Stomach smooth muscle (tissue), 2 donors: ENCODE results near the gene CACNB2.

ENCODE experiments used
- H3K27ac ChIP-seq: one replicate; pipeline ENCODE4 v1.7.0; 2013; ENCODE audit warnings: mild to moderate bottlenecking, low read length, inconsistent platforms
- H3K27me3 ChIP-seq, 2 donors: one replicate each; pipeline ENCODE4 v1.7.0; 2013; ENCODE audit warnings: low read length in 2 of 2; ENCODE audit not compliant: insufficient read depth in 2 of 2, control insufficient read depth in 1 of 2
- H3K36me3 ChIP-seq, 2 donors: one replicate each; pipeline ENCODE4 v1.7.0; 2013; ENCODE audit warnings: low read length in 2 of 2; ENCODE audit not compliant: control insufficient read depth in 2 of 2, insufficient read depth in 2 of 2
- H3K4me1 ChIP-seq: one replicate; pipeline ENCODE4 v1.7.0; 2013; ENCODE audit warnings: low read length; ENCODE audit not compliant: control insufficient read depth, insufficient read depth
- H3K4me3 ChIP-seq, 2 donors: one replicate each; pipeline ENCODE4 v1.7.0; 2013; ENCODE audit warnings: low read length in 2 of 2
- H3K9ac ChIP-seq, 2 donors: one replicate each; pipeline ENCODE4 v1.7.0; 2013; ENCODE audit warnings: low read length in 2 of 2, mild to moderate bottlenecking in 1 of 2
- H3K9me3 ChIP-seq, 2 donors: one replicate each; pipeline ENCODE4 v1.7.0; 2013; ENCODE audit warnings: low read length in 2 of 2; ENCODE audit not compliant: control insufficient read depth in 2 of 2
- donor health status: healthy.
- donor health status: Pancreatic carcinoma.

Gene CACNB2

DNA sequence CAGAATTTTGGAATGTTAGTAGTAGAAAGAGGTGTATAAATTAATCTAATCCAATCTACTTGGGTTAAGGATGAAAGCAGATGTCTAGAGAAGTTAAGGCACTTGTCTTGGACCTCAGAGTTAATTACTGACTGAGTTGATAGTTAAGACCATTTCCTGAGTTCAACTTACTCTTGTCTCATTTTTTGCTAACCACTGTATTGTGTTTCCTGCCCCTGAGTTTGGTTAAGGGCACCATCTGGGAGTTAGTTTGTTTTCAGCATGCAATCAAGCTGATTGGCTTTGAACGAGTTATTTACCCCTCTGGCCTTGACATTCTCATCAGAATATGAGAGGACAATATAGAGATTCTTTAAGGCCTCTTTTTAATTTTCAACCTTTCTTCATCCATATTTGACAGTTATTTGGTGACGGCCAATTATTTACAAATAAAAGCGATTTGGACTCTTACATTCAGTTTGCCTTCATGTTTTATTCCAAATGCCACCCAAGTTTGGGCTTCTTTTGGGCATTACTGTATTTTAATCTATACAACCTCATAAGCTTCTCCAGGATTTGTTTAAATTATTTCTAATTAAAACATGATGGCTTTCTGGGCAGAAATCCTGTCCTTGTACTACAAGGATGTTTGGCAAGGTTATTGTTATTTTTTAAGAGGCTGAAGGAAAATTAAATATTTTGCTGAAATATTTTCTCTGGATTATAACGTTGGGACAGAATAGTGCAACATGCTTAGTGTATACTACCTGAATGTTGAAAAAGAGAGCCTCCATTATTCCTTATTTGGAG lies 225.0 kb downstream of the CACNB2 start:
- peaks cover 2% of the 10 kb centered on the region for H3K4me1 ChIP-seq
- H3K36me3 ChIP-seq = no peaks in the 10 kb centered on the region
- no peaks in the 10 kb centered on the region for H3K9me3 ChIP-seq
- H3K4me3 ChIP-seq = no peak overlapping the region
- H3K9ac ChIP-seq = no peak overlapping the region
- H3K27ac ChIP-seq = no peak overlapping the region
- H3K27me3 ChIP-seq = no peaks in the 10 kb centered on the region

- no peak overlapping the region for H3K27ac ChIP-seq
- H3K27me3 ChIP-seq = no peaks in the 10 kb centered on the region
- no peak overlapping the region for H3K9ac ChIP-seq
- H3K9me3 ChIP-seq = no peaks in the 10 kb centered on the region
- H3K4me3 ChIP-seq = no peak overlapping the region
- no peaks in the 10 kb centered on the region for H3K36me3 ChIP-seq
- peaks cover 2% of the 10 kb centered on the region for H3K4me1 ChIP-seq
These were observed 227.6 kb downstream of the CACNB2 start for GRCh38 chr10:18367840-18368239.

DNA sequence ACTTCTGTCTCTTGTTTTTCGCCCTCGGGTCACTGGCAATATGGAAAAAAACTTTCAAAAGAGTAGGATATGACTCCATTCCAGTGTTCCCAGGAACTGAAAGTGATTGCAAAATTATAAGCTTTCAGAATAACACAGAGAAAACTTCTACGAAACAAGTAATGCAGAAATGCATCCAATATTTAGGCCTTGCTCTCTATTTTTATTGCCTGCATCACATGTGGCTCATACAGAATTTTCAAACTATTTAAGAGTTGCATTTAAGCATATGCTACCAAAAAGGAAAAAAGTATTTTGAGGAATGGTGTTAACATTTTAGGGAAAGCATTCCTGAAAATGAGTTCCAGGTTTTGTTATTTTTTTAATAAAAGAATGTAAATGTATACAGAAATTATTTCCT lies 228.0 kb downstream of the CACNB2 start:
- no peaks in the 10 kb centered on the region for H3K27me3 ChIP-seq
- no peak overlapping the region for H3K9ac ChIP-seq
- no peaks in the 10 kb centered on the region for H3K9me3 ChIP-seq
- no peaks in the 10 kb centered on the region for H3K36me3 ChIP-seq
- H3K4me1 ChIP-seq = peaks cover 2% of the 10 kb centered on the region
- no peak overlapping the region for H3K27ac ChIP-seq
- H3K4me3 ChIP-seq = no peak overlapping the region

GRCh38 chr10:18368682-18369081 lies 228.5 kb downstream of the CACNB2 start:
- H3K4me3 ChIP-seq = no peak overlapping the region
- peaks cover 2% of the 10 kb centered on the region for H3K4me1 ChIP-seq
- H3K36me3 ChIP-seq = no peaks in the 10 kb centered on the region
- no peak overlapping the region for H3K9ac ChIP-seq
- no peaks in the 10 kb centered on the region for H3K27me3 ChIP-seq
- H3K27ac ChIP-seq = no peak overlapping the region
- no peaks in the 10 kb centered on the region for H3K9me3 ChIP-seq

DNA sequence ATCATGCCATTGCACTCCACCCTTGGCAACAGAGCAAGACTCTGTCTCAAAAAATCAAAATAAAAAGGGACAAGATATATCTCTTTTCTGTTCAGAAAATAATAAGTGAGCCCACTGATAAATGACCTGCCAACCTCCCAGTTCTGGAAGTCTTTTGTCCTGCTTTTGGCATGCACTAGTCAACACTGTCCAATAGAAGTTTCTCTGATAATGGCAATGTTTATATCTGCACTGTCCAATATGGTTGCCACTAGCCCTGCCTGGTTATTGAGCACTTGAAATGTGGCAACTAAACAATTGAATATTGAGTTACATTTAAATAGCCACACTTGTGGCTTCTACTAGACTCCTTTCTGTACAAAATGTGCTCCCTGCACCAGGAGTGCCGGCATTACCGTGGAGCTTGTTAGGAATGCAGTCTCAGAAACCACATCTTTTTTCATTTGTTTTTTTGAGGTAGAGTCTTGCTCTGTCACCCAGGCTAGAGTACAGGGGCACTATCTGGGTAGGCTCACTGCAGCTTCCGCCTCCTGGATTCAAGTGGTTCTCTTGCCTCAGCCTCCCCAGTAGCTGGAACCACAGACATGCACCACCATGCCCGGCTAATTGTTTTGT lies 229.7 kb downstream of the CACNB2 start:
- no peaks in the 10 kb centered on the region for H3K9me3 ChIP-seq
- no peak overlapping the region for H3K9ac ChIP-seq
- no peak overlapping the region for H3K27ac ChIP-seq
- no peaks in the 10 kb centered on the region for H3K27me3 ChIP-seq
- H3K4me1 ChIP-seq = peaks cover 2% of the 10 kb centered on the region
- H3K36me3 ChIP-seq = no peaks in the 10 kb centered on the region
- H3K4me3 ChIP-seq = no peak overlapping the region

- H3K9me3 ChIP-seq = peaks cover 0 to 3% of the 10 kb centered on the region in 2 donors
- H3K27ac ChIP-seq = no peak overlapping the region
- no peaks in the 10 kb centered on the region for H3K36me3 ChIP-seq
- peaks cover 7% of the 10 kb centered on the region for H3K4me1 ChIP-seq
- H3K4me3 ChIP-seq = no peak overlapping the region
- H3K9ac ChIP-seq = no peak overlapping the region
- H3K27me3 ChIP-seq = no peaks in the 10 kb centered on the region
These were observed 236.4 kb downstream of the CACNB2 start for GRCh38 chr10:18376650-18377049.

- H3K27me3 ChIP-seq = no peaks in the 10 kb centered on the region
- H3K4me3 ChIP-seq = no peak overlapping the region
- H3K36me3 ChIP-seq = no peaks in the 10 kb centered on the region
- H3K27ac ChIP-seq = no peak overlapping the region
- no peak overlapping the region for H3K9ac ChIP-seq
- H3K4me1 ChIP-seq = peaks cover 7% of the 10 kb centered on the region
- peaks cover 0 to 3% of the 10 kb centered on the region in 2 donors for H3K9me3 ChIP-seq
These were observed 237.7 kb downstream of the CACNB2 start for GRCh38 chr10:18377898-18378297.

GRCh38 chr10:18378766-18379165 lies 238.5 kb downstream of the CACNB2 start:
- no peak overlapping the region for H3K27ac ChIP-seq
- H3K9me3 ChIP-seq = peaks cover 0 to 3% of the 10 kb centered on the region in 2 donors
- H3K4me3 ChIP-seq = no peak overlapping the region

DNA sequence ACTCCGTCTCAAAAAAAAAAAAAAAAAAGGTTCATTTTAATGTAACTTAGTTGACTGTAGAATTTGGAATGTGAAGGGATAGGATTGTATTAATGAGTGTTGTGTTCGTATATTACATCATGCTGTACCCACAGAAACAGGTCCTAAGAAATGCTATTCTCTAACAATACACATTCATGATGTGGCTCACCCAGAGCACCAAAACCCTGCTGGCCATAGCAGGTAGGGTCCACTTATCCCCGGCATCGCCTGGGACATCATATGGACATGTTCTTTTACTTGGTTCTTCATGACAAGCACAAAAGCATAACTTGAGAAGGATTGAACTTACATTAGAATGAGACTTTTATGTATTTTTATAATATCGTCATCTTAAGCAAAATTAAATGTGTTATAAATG lies 241.5 kb downstream of the CACNB2 start:
- H3K4me3 ChIP-seq = no peak overlapping the region
- H3K9ac ChIP-seq = no peak overlapping the region
- H3K9me3 ChIP-seq = no peaks in the 10 kb centered on the region
- H3K36me3 ChIP-seq = no peaks in the 10 kb centered on the region
- H3K27ac ChIP-seq = no peak overlapping the region
- H3K4me1 ChIP-seq = peaks cover 7% of the 10 kb centered on the region
- no peaks in the 10 kb centered on the region for H3K27me3 ChIP-seq

More at GRCh38 chr10:18378766-18379165, 238.5 kb downstream of the CACNB2 start:
- Histone ChIP-seq H3K36me3 (no peaks in the 10 kb centered on the region), H3K4me1 (peaks cover 7% of the 10 kb centered on the region), H3K27me3 (no peaks in the 10 kb centered on the region), H3K9ac (no peak overlapping the region)

DNA sequence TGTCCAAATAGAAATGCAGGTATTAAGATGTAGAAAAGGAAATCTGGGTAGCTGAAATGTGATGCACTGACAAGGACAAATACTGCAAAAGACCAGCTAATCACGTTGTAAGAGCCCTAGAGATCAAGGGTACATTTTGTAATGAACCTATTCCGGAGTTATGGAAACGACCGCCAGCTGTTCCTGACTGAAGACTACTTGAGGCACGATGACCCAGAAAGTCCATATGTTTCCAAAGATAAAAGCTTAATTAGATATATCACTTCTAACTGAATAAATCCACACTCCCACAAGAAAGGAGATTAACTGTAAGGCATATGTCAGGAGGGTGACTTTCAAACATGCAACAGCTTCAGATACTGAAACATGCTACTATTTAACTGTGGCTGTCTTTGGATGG lies 257.7 kb downstream of the CACNB2 start:
- peaks cover 6% of the 10 kb centered on the region for H3K4me1 ChIP-seq

DNA sequence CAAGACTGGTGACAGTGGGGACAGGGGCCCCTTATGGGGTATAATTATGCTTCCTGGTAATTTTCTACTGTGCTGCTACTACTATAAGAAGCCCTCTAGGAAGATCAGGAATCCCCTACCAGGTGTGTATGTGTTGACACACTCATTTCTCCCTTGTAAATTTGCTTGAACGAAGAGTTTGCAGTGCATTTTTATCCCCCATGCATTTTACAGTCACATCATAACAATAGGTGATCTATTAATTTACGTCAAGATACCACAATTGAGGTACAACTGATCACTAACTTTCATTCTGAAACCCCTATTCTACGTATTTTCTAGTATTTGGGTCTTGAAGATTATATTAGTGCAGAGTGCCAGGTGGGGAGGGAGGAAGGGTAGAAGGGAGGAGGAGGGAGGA lies 258.9 kb downstream of the CACNB2 start:
- Histone ChIP-seq H3K27me3 (no peaks in the 10 kb centered on the region), H3K9me3 (no peaks in the 10 kb centered on the region), H3K27ac (no peak overlapping the region), H3K36me3 (no peaks in the 10 kb centered on the region), H3K4me3 (no peak overlapping the region), H3K4me1 (peaks cover 6% of the 10 kb centered on the region), H3K9ac (no peak overlapping the region)

More for the DNA sequence above, 257.7 kb downstream of the CACNB2 start:
- Histone ChIP-seq H3K36me3 (no peaks in the 10 kb centered on the region), H3K27ac (no peak overlapping the region), H3K27me3 (no peaks in the 10 kb centered on the region), H3K4me3 (no peak overlapping the region), H3K9ac (no peak overlapping the region), H3K9me3 (no peaks in the 10 kb centered on the region)
